ENCODE measurements around the gene CSF1.

DNA sequence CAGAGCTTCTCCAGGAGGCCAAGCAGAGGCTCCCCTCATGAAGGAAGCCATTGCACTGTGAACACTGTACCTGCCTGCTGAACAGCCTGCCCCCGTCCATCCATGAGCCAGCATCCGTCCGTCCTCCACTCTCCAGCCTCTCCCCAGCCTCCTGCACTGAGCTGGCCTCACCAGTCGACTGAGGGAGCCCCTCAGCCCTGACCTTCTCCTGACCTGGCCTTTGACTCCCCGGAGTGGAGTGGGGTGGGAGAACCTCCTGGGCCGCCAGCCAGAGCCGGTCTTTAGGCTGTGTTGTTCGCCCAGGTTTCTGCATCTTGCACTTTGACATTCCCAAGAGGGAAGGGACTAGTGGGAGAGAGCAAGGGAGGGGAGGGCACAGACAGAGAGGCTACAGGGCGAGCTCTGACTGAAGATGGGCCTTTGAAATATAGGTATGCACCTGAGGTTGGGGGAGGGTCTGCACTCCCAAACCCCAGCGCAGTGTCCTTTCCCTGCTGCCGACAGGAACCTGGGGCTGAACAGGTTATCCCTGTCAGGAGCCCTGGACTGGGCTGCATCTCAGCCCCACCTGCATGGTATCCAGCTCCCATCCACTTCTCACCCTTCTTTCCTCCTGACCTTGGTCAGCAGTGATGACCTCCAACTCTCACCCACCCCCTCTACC lies 19.1 kb downstream of the CSF1 start:
- no peak for TF ChIP-seq POLR2A (IDR thresholded peaks at IDR 0.05; ENCODE audit: low read length)
- no peak for TF ChIP-seq GATA1 (IDR thresholded peaks at IDR 0.05; ENCODE audit: low read depth, low read length)

All from erythroblast (primary cell).